AG04449 (cell line): ENCODE data around the gene SYT5.
A peak's percentile ranks its signal among the peaks of the same experiment; 100 is the strongest.

Source experiments
- CTCF ChIA-PET: fragments of 350-600 bp; formaldehyde crosslinking; extraction: SDS; loops from one replicate; lab custom pipeline; 2021; ENCODE audit warnings: antibody characterized with exemption; lab: Yijun Ruan, JAX
- POLR2A ChIA-PET: fragments of 400-600, 350-600 bp; formaldehyde crosslinking; extraction: SDS; loops from one replicate; lab custom pipeline; 2020; ENCODE audit warnings: antibody characterized with exemption, inconsistent platforms; lab: Yijun Ruan, JAX
- DNase-seq: peaks from one replicate; pipeline ENCODE4 v3.0.0-alpha.2; 2010; ENCODE audit warnings: low read depth, low spot score
- H3K4me3 ChIP-seq: 2 replicates; pipeline ENCODE4 v1.5.1; 2011; ENCODE audit warnings: low read depth, mild to moderate bottlenecking, control low read depth, low read length
- CTCF ChIP-seq: IDR thresholded peaks from one replicate; pipeline ENCODE4 v1.5.1; 2011; ENCODE audit warnings: mild to moderate bottlenecking, moderate library complexity, low read length, control low read depth, inconsistent platforms; ENCODE audit not compliant: insufficient read depth; ENCODE audit errors: missing control alignments

The SYT5 gene

GRCh38 chr19:55186080-55186479, 6.0 kb upstream of the SYT5 start:
- no peak for TF ChIP-seq CTCF
- DNase-seq: no peak
- ChIA-PET POLR2A (no interaction called here), CTCF (interaction anchor here (1.3 kb wide), 1 partner anchor 21 kb away, joined by 3 read pairs; no protein-coding TSS in a partner anchor)
- no peak overlapping the region for H3K4me3 ChIP-seq

GRCh38 chr19:55181740-55182139, 1.7 kb upstream of the SYT5 start:
- H3K4me3 ChIP-seq: no peak overlapping the region
- POLR2A ChIA-PET: no interaction called here
- CTCF ChIA-PET: interaction anchor here (0.8 kb wide), 1 partner anchor 286 kb away, joined by 3 read pairs; no protein-coding TSS in a partner anchor
- no peak for DNase-seq
- no peak for TF ChIP-seq CTCF

GRCh38 chr19:55178781-55179599, 1.1 kb downstream of the SYT5 start:
- ChIA-PET POLR2A (no interaction called here), CTCF (interaction anchor here (1.0 kb wide), 1 partner anchor 19 kb away, joined by 3 read pairs; no protein-coding TSS in a partner anchor)
- DNase-seq: no peak
- peak overlapping the region; percentile 56 for H3K4me3 ChIP-seq
- TF ChIP-seq CTCF: no peak

GRCh38 chr19:55176076-55176475, 4.0 kb downstream of the SYT5 start:
- no peak for TF ChIP-seq CTCF
- ChIA-PET POLR2A (no interaction called here), CTCF (interaction anchor here (4.9 kb wide), 1 partner anchor 17 kb away, joined by 32 read pairs; the partner anchor contains the start of gene TNNI3)
- no peak for DNase-seq
- H3K4me3 ChIP-seq: no peak overlapping the region

GRCh38 chr19:55175117-55175867, 4.8 kb downstream of the SYT5 start:
- CTCF ChIA-PET: interaction anchor here (1.3 to 4.9 kb wide), 4 partner anchors 9 to 208 kb away, joined by 3 to 32 read pairs (median 6); partner anchors contain the start of genes TMEM238 and TNNI3
- TF ChIP-seq CTCF: no peak
- POLR2A ChIA-PET: interaction anchor here (1.2 kb wide), 1 partner anchor 232 kb away, joined by 4 read pairs; the partner anchor contains the start of gene UBE2S
- H3K4me3 ChIP-seq: no peak overlapping the region
- no peak for DNase-seq
